HepG2 (cell line): ENCODE measurements around the gene VENTX. TPM values are rescaled to one million over a fixed set of nuclear protein-coding genes. Genes with fewer than 3 reads are reported as not detected.
A peak's percentile ranks its signal among the peaks of the same experiment; 100 is the strongest.

Source experiments
- ARID3A ChIP-seq: IDR thresholded peaks from 2 replicates; pipeline ENCODE4 v1.6.1; 2012; ENCODE audit warnings: low read depth, low read length, improper control_type of control experiment
- CEBPB ChIP-seq: IDR thresholded peaks from 2 replicates; pipeline ENCODE4 v1.6.1; 2011; ENCODE audit warnings: low read depth, low read length, improper control_type of control experiment, borderline replicate concordance
- CTCF ChIP-seq: sonication (generic); formaldehyde crosslinking; IDR thresholded peaks from 2 replicates; pipeline ENCODE4 v1.5.0; 2020; ENCODE audit warnings: mild to moderate bottlenecking, missing genetic modification reagents, moderate library complexity
- FOXC1 ChIP-seq: sonication (generic); formaldehyde crosslinking; IDR thresholded peaks from 2 replicates; pipeline ENCODE4 v1.8.0; 2022; ENCODE audit warnings: mild to moderate bottlenecking, missing genetic modification reagents, borderline replicate concordance
- FOXK2 ChIP-seq: fragments of 450-650 bp; IDR thresholded peaks from 2 replicates; pipeline ENCODE4 v1.6.1; 2016
- HDAC6 ChIP-seq: fragments of 200-600 bp; sonication (generic); IDR thresholded peaks from 2 replicates; pipeline ENCODE4 v1.7.0; 2017; ENCODE audit warnings: mild to moderate bottlenecking, antibody characterized with exemption, low read length, low read depth
- KDM1A ChIP-seq: IDR thresholded peaks from 2 replicates; pipeline ENCODE4 v1.6.1; 2016; ENCODE audit warnings: missing compliant biosample characterization
- KMT2A ChIP-seq: sonication (generic); formaldehyde crosslinking; IDR thresholded peaks from 2 replicates; pipeline ENCODE4 v1.4.0; 2020; ENCODE audit warnings: missing genetic modification reagents
- MLX ChIP-seq: IDR thresholded peaks from 2 replicates; pipeline ENCODE4 v1.6.1; 2016
- NCOR1 ChIP-seq: fragments of 200-600 bp; sonication (generic); IDR thresholded peaks from 2 replicates; pipeline ENCODE4 v1.7.0; 2017; ENCODE audit warnings: antibody characterized with exemption, low read length, borderline replicate concordance
- ONECUT2 ChIP-seq: sonication (generic); formaldehyde crosslinking; IDR thresholded peaks from 2 replicates; pipeline ENCODE4 v1.4.0; 2020; ENCODE audit warnings: missing genetic modification reagents
- RCOR2 ChIP-seq: IDR thresholded peaks from 2 replicates; pipeline ENCODE4 v1.6.1; 2016; ENCODE audit warnings: missing biosample characterization, missing genetic modification reagents
- SKI ChIP-seq: fragments of 450-650 bp; IDR thresholded peaks from one replicate; pipeline ENCODE4 v1.6.1; 2018; ENCODE audit warnings: mild to moderate bottlenecking; ENCODE audit not compliant: partially characterized antibody
- TBX3 ChIP-seq: fragments of 450-650 bp; IDR thresholded peaks from 2 replicates; pipeline ENCODE4 v1.6.1; 2017; ENCODE audit warnings: antibody characterized with exemption, mild to moderate bottlenecking, inconsistent platforms, borderline replicate concordance
- THRA ChIP-seq: sonication (generic); formaldehyde crosslinking; IDR thresholded peaks from 2 replicates; pipeline ENCODE4 v1.4.0; 2020; ENCODE audit warnings: missing genetic modification reagents, borderline replicate concordance
- ZBTB3 ChIP-seq: sonication (generic); formaldehyde crosslinking; IDR thresholded peaks from 2 replicates; pipeline ENCODE4 v1.4.0; 2020; ENCODE audit warnings: low read depth, mild to moderate bottlenecking, moderate library complexity, missing genetic modification reagents, borderline replicate concordance
- ZBTB42 ChIP-seq: sonication (generic); formaldehyde crosslinking; IDR thresholded peaks from 2 replicates; pipeline ENCODE4 v1.5.0; 2020; ENCODE audit warnings: mild to moderate bottlenecking, missing genetic modification reagents
- ZC3H4 ChIP-seq: sonication (generic); formaldehyde crosslinking; IDR thresholded peaks from 2 replicates; pipeline ENCODE4 v1.4.0; 2020; ENCODE audit warnings: missing genetic modification reagents, borderline replicate concordance
- ZFP36 ChIP-seq: fragments of 150-350 bp; IDR thresholded peaks from 2 replicates; pipeline ENCODE4 v1.6.1; 2018; ENCODE audit warnings: borderline replicate concordance, low read length, low read depth; ENCODE audit not compliant: partially characterized antibody
- ZFP41 ChIP-seq: sonication (generic); formaldehyde crosslinking; IDR thresholded peaks from 2 replicates; pipeline ENCODE4 v1.4.0; 2020; ENCODE audit warnings: mild to moderate bottlenecking, missing genetic modification reagents, borderline replicate concordance
- ZKSCAN1 ChIP-seq: fragments of 150-350 bp; IDR thresholded peaks from 2 replicates; pipeline ENCODE4 v1.6.1; 2014; ENCODE audit warnings: low read length
- ZNF350 ChIP-seq: sonication (generic); formaldehyde crosslinking; IDR thresholded peaks from 2 replicates; pipeline ENCODE4 v1.4.0; 2020; ENCODE audit warnings: mild to moderate bottlenecking, low read depth, missing genetic modification reagents, borderline replicate concordance
- ZNF713 ChIP-seq: sonication (generic); formaldehyde crosslinking; IDR thresholded peaks from 2 replicates; pipeline ENCODE4 v1.4.0; 2020; ENCODE audit warnings: mild to moderate bottlenecking, missing genetic modification reagents
- ZNF772 ChIP-seq: sonication (generic); formaldehyde crosslinking; IDR thresholded peaks from 2 replicates; pipeline ENCODE4 v1.5.0; 2020; ENCODE audit warnings: mild to moderate bottlenecking, missing genetic modification reagents
- polyA plus RNA-seq, 8 experiments: library from polyadenylated mRNA; depleted of rRNA in 3 of 8; stranded (reverse) in 7 of 8; unstranded in 1 of 8; fragments of >200 nt; fragmentation: Illumina TruSeq in 4 of 8; extraction: Trizol in 4 of 8; gene quantifications; 2 replicates each; pipeline versions ENCODE4 v1.2.1 to v1.2.3, GENCODE V29; 2011 to 2016; ENCODE audit warnings: low read depth in 4 of 8, missing spikeins in 1 of 8, mixed read lengths in 1 of 8; ENCODE audit not compliant: insufficient read depth in 1 of 8
- total RNA-seq, 5 experiments: library from RNA; depleted of rRNA; stranded (reverse); fragments of >200 nt; fragmentation: Illumina TruSeq; extraction: Trizol; gene quantifications; 2 replicates each; pipeline ENCODE4 v1.2.3, GENCODE V29; 2016; ENCODE audit warnings: low read depth in 1 of 5

VENTX gene
- total and polyA plus RNA-seq, 2 of the 13 experiments (the other 11 are each of a cell fraction or from before 2014, with no cell fraction given): not detected

- TF ChIP-seq THRA (CRISPR knock-in tag) (no peak), ZNF350 (CRISPR knock-in tag) (0 out of 2 replicates have a peak, but pooled peaks have one; percentile 20), KMT2A (no peak), FOXK2 (no peak), ZBTB3 (CRISPR knock-in tag) (no peak), ZNF772 (no peak), NCOR1 (no peak), TBX3 (no peak), ZFP41 (CRISPR knock-in tag) (no peak), ARID3A (no peak), ZBTB42 (CRISPR knock-in tag) (no peak), CTCF (CRISPR knock-in tag) (no peak), ZNF713 (CRISPR knock-in tag) (no peak), ZC3H4 (CRISPR knock-in tag) (no peak), SKI (peak; percentile 69), ONECUT2 (CRISPR knock-in tag) (no peak), CEBPB (peak; percentile 65; the same call in 1 of the 2 replicates), KDM1A (CRISPR knock-in tag) (no peak), HDAC6 (no peak), ZKSCAN1 (no peak), MLX (CRISPR knock-in tag) (no peak), ZFP36 (no peak), RCOR2 (CRISPR knock-in tag) (no peak), FOXC1 (CRISPR knock-in tag) (no peak)
Observed at GRCh38 chr10:133278577-133279265, 41.1 kb downstream of the VENTX start (continued).
